Thyroid gland (tissue), 4 donors: ENCODE results near the gene SYT9.

Experiments used
- CTCF ChIP-seq, 6 experiments: fragments of 200-600 bp in 3 of 6; fragments of 450-650 bp in 3 of 6; sonication (generic) in 3 of 6; IDR thresholded peaks; one replicate each; pipeline ENCODE4 v1.5.1; 2016 to 2019; ENCODE audit warnings: antibody characterized with exemption in 6 of 6, mild to moderate bottlenecking in 2 of 6, inconsistent platforms in 1 of 6, moderate library complexity in 1 of 6
- POLR2A ChIP-seq, 2 donors: fragments of 450-650 bp; IDR thresholded peaks; one replicate each; pipeline ENCODE4 v1.6.1; 2017; ENCODE audit warnings: antibody characterized with exemption in 2 of 2, mild to moderate bottlenecking in 2 of 2, moderate library complexity in 1 of 2

- TF ChIP-seq CTCF (IDR thresholded peaks at IDR 0.05) (no peak), POLR2A (IDR thresholded peaks at IDR 0.05) (no peak)
Observed at GRCh38 chr11:7423946-7424345, 172.2 kb downstream of the SYT9 start.
